K562 (cell line): ENCODE results near the gene RREB1. TPM values are rescaled to one million over a fixed set of nuclear protein-coding genes. Genes with fewer than 3 reads are reported as not detected.

ENCODE experiments used
- EGR1 ChIP-seq: fragments of 450-650 bp; conservative IDR thresholded peaks from 2 replicates; pipeline ENCODE4 v1.6.1; 2017; ENCODE audit warnings: mild to moderate bottlenecking
- GTF2E2 ChIP-seq: fragments of 200-800 bp; sonication (Bioruptor generic); IDR thresholded peaks from 2 replicates; pipeline ENCODE4 v1.6.1; 2016; ENCODE audit warnings: missing genetic modification characterization, missing compliant biosample characterization
- HDAC1 ChIP-seq, 2 experiments: fragments of 450-650 bp; IDR thresholded peaks; 2 replicates each; pipeline ENCODE4 v1.6.1; 2016 to 2017; ENCODE audit warnings: inconsistent platforms in 1 of 2, mild to moderate bottlenecking in 1 of 2, moderate library complexity in 1 of 2
- KLF1 ChIP-seq: fragments of 450-650 bp; IDR thresholded peaks from 2 replicates; pipeline ENCODE4 v1.6.1; 2016; ENCODE audit warnings: missing genetic modification characterization, missing compliant biosample characterization
- LEF1 ChIP-seq: fragments of 450-650 bp; IDR thresholded peaks from 2 replicates; pipeline ENCODE4 v1.6.1; 2016; ENCODE audit warnings: mild to moderate bottlenecking
- MAZ ChIP-seq, 2 experiments: fragments of 450-650 bp in 1 of 2; sonication (generic) in 1 of 2; formaldehyde crosslinking; IDR thresholded peaks in 1 of 2; conservative IDR thresholded peaks in 1 of 2; 2 replicates each; pipeline versions ENCODE4 v1.4.0 to v1.5.0; 2020; ENCODE audit warnings: mild to moderate bottlenecking in 1 of 2, missing genetic modification reagents in 1 of 2
- PHF8 ChIP-seq: fragments of 200-600 bp; sonication (generic); IDR thresholded peaks from 2 replicates; pipeline ENCODE4 v1.6.1; 2012; ENCODE audit warnings: mixed run types, mild to moderate bottlenecking, inconsistent platforms, low read length, moderate library complexity, borderline replicate concordance
- PML ChIP-seq: IDR thresholded peaks from 2 replicates; pipeline ENCODE4 v1.6.1; 2012; ENCODE audit warnings: low read length, inconsistent platforms
- POLR2G ChIP-seq: fragments of 200-400 bp; formaldehyde crosslinking; IDR thresholded peaks from 2 replicates; pipeline ENCODE4 v1.6.1; 2017; ENCODE audit warnings: low read depth, mild to moderate bottlenecking, antibody characterized with exemption, low read length, moderate library complexity
- SPI1 ChIP-seq: IDR thresholded peaks from 2 replicates; pipeline ENCODE4 v1.6.1; 2011; ENCODE audit warnings: low read depth, low read length, control low read depth, borderline replicate concordance
- TAF1 ChIP-seq: IDR thresholded peaks from 2 replicates; pipeline ENCODE4 v1.6.1; 2011; ENCODE audit warnings: mild to moderate bottlenecking, low read length, moderate library complexity; ENCODE audit not compliant: insufficient read depth, control insufficient read depth, severe bottlenecking; ENCODE audit errors: extremely low read depth
- YY1 ChIP-seq, 3 experiments: IDR thresholded peaks; 2 replicates each; pipeline ENCODE4 v1.6.1; 2011; ENCODE audit warnings: low read length in 2 of 3, mild to moderate bottlenecking in 2 of 3, moderate library complexity in 2 of 3, borderline replicate concordance in 1 of 3, control low read depth in 1 of 3, low read depth in 1 of 3; ENCODE audit not compliant: insufficient read depth in 3 of 3, insufficient replicate concordance in 2 of 3, control insufficient read depth in 1 of 3, insufficient read length in 1 of 3; ENCODE audit errors: extremely low read depth in 1 of 3
- ZNF263 ChIP-seq: sonication (generic); formaldehyde crosslinking; IDR thresholded peaks from 2 replicates; pipeline ENCODE4 v1.8.0; 2022; ENCODE audit warnings: mild to moderate bottlenecking, missing genetic modification reagents, borderline replicate concordance
- polyA plus RNA-seq, 8 experiments: library from polyadenylated mRNA; depleted of rRNA in 4 of 8; stranded (reverse) in 5 of 8; unstranded in 3 of 8; fragments of >200 nt; fragmentation: Nextera tagmentation in 2 of 8; fragmentation: Illumina TruSeq in 1 of 8; extraction: Ambion mirVana in 2 of 8; extraction: Trizol in 1 of 8; gene quantifications; 2 replicates each; pipeline versions ENCODE4 v1.2.1 to v1.2.3, GENCODE V29; 2011 to 2014; ENCODE audit warnings: inconsistent platforms in 1 of 8, missing spikeins in 1 of 8
- total RNA-seq, 7 experiments: library from RNA; depleted of rRNA in 6 of 7; stranded (reverse); fragments of >200 nt in 6 of 7; fragmentation: Illumina TruSeq in 2 of 7; extraction: Trizol in 2 of 7; gene quantifications; 2 replicates each; pipeline versions ENCODE4 v1.2.1 to v1.2.3, GENCODE V29; 2011 to 2021; ENCODE audit warnings: low replicate concordance in 1 of 7
- TF ChIP-seq, protein P1 (sequence below): fragments of 250-450 bp; sonication (Bioruptor Pico); IDR thresholded peaks from 2 replicates; pipeline ENCODE4 v1.5.0; 2021; ENCODE audit warnings: mild to moderate bottlenecking, borderline replicate concordance
- TF ChIP-seq, protein P2 (sequence below): fragments of 250-450 bp; sonication (Bioruptor Pico); IDR thresholded peaks from 2 replicates; pipeline ENCODE4 v1.4.0; 2020
- TF ChIP-seq, protein P3 (sequence below): fragments of 250-450 bp; sonication (Bioruptor Pico); IDR thresholded peaks from 2 replicates; pipeline ENCODE4 v1.4.0; 2020

The RREB1 gene
- total and polyA plus RNA-seq, 9 of the 15 experiments (the other 6 are each of a cell fraction or from before 2014, with no cell fraction given), result 3.3 to 64.2 (median 19.3) TPM

DNA sequence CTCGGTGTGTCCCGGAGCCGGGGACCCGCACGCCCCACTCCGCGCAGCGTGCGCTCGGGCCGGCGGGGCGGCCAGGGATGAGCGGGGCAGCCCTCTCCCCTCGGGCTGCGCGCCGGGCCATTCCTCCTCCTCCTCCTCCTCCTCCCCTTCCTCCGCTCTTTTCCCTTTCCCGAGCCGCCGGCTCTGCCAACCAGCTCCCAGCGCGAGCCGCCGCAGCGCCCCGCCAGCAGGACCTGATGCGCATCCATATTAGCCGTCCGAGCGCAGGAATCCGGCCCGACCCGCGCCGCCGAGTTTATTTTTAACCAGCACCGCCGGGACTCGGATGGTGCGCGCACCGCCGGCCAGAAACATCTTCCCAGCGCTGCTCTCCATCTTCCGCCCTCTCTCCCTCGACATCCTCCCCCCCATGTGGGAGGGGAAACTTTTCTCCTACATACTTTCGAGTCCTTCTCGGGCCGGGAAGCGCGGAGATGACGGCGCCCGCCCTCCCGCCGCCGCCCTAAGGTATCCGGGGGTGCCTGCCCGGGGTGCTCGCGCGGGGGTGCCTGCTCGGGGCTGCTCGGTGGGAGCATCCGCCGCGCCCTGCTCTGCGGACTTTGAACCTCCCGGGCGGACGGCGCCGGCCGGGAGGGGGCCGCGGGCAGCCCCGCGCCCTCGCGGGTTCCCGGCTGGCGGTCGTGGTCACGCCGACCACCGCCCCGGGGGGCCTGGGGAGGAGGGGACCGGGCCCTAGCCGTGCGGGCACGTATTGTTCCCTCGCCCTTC is 619 bp downstream of the RREB1 start (continued):
- peak; percentile 26; the same call in 1 of the 2 replicates for TF ChIP-seq PHF8
- peak; percentile 46 for TF ChIP-seq EGR1
- TF ChIP-seq SPI1, result 0 out of 2 replicates have a peak, but pooled peaks have one; percentile 1
- no peak for TF ChIP-seq LEF1
- TF ChIP-seq ZNF263 (CRISPR knock-in tag), result peak; percentile 89
- peak in 1 of 3 experiments; percentile 33 for TF ChIP-seq YY1 (IDR thresholded peaks at IDR 0.05; ENCODE audit: borderline replicate concordance in 1 of 3, control insufficient read depth in 1 of 3, extremely low read depth in 1 of 3, insufficient read depth in 3 of 3, insufficient read length in 1 of 3, insufficient replicate concordance in 2 of 3, low read depth in 1 of 3, low read length in 2 of 3)
- TF ChIP-seq, protein P1, sequence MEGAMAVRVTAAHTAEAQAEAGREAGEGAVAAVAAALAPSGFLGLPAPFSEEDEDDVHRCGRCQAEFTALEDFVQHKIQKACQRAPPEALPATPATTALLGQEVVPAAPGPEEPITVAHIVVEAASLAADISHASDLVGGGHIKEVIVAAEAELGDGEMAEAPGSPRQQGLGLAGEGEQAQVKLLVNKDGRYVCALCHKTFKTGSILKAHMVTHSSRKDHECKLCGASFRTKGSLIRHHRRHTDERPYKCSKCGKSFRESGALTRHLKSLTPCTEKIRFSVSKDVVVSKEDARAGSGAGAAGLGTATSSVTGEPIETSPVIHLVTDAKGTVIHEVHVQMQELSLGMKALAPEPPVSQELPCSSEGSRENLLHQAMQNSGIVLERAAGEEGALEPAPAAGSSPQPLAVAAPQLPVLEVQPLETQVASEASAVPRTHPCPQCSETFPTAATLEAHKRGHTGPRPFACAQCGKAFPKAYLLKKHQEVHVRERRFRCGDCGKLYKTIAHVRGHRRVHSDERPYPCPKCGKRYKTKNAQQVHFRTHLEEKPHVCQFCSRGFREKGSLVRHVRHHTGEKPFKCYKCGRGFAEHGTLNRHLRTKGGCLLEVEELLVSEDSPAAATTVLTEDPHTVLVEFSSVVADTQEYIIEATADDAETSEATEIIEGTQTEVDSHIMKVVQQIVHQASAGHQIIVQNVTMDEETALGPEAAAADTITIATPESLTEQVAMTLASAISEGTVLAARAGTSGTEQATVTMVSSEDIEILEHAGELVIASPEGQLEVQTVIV (CRISPR knock-in tag), result peak; percentile 37; the same call in 1 of the 2 replicates
- peak; percentile 33 for TF ChIP-seq TAF1
- TF ChIP-seq, protein P2, sequence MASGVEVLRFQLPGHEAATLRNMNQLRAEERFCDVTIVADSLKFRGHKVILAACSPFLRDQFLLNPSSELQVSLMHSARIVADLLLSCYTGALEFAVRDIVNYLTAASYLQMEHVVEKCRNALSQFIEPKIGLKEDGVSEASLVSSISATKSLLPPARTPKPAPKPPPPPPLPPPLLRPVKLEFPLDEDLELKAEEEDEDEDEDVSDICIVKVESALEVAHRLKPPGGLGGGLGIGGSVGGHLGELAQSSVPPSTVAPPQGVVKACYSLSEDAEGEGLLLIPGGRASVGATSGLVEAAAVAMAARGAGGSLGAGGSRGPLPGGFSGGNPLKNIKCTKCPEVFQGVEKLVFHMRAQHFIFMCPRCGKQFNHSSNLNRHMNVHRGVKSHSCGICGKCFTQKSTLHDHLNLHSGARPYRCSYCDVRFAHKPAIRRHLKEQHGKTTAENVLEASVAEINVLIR, result no peak
- TF ChIP-seq, protein P3, sequence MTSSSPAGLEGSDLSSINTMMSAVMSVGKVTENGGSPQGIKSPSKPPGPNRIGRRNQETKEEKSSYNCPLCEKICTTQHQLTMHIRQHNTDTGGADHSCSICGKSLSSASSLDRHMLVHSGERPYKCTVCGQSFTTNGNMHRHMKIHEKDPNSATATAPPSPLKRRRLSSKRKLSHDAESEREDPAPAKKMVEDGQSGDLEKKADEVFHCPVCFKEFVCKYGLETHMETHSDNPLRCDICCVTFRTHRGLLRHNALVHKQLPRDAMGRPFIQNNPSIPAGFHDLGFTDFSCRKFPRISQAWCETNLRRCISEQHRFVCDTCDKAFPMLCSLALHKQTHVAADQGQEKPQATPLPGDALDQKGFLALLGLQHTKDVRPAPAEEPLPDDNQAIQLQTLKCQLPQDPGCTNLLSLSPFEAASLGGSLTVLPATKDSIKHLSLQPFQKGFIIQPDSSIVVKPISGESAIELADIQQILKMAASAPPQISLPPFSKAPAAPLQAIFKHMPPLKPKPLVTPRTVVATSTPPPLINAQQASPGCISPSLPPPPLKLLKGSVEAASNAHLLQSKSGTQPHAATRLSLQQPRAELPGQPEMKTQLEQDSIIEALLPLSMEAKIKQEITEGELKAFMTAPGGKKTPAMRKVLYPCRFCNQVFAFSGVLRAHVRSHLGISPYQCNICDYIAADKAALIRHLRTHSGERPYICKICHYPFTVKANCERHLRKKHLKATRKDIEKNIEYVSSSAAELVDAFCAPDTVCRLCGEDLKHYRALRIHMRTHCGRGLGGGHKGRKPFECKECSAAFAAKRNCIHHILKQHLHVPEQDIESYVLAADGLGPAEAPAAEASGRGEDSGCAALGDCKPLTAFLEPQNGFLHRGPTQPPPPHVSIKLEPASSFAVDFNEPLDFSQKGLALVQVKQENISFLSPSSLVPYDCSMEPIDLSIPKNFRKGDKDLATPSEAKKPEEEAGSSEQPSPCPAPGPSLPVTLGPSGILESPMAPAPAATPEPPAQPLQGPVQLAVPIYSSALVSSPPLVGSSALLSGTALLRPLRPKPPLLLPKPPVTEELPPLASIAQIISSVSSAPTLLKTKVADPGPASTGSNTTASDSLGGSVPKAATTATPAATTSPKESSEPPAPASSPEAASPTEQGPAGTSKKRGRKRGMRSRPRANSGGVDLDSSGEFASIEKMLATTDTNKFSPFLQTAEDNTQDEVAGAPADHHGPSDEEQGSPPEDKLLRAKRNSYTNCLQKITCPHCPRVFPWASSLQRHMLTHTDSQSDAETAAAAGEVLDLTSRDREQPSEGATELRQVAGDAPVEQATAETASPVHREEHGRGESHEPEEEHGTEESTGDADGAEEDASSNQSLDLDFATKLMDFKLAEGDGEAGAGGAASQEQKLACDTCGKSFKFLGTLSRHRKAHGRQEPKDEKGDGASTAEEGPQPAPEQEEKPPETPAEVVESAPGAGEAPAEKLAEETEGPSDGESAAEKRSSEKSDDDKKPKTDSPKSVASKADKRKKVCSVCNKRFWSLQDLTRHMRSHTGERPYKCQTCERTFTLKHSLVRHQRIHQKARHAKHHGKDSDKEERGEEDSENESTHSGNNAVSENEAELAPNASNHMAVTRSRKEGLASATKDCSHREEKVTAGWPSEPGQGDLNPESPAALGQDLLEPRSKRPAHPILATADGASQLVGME (CRISPR knock-in tag), result peak; percentile 36; the same call in 1 of the 2 replicates
- peak; percentile 54 to 63 for TF ChIP-seq MAZ (CRISPR knock-in tag; conservative IDR thresholded peaks at IDR 0.05 in 1 of 2, IDR thresholded peaks at IDR 0.05 in 1 of 2)
- peak in 1 of 2 experiments; percentile 56; a peak in 2 of 4 replicates for TF ChIP-seq HDAC1 (IDR thresholded peaks at IDR 0.05)
- TF ChIP-seq PML, result peak; percentile 4; the same call in 1 of the 2 replicates
- no peak for TF ChIP-seq KLF1 (tag)
- no peak for TF ChIP-seq GTF2E2 (tag)
- peak; percentile 71 for TF ChIP-seq POLR2G
